Body of pancreas (tissue), 4 donors: ENCODE measurements around the gene RPS19BP1. TPM values are rescaled to one million over a fixed set of nuclear protein-coding genes. Genes with fewer than 3 reads are reported as not detected.

Experiments
- ATAC-seq: fragments of 150-250 bp; one replicate; pipeline ENCODE4 v1.9.1; 2016
- DNase-seq, 4 donors: peaks; one replicate each; pipeline ENCODE4 v3.0.0-alpha.2; 2019
- H3K27ac ChIP-seq, 4 donors: fragments of 200-600 bp; sonication (generic); 1 replicate in 3 of 4; 2 replicates in 1 of 4; pipeline versions ENCODE4 v1.5.1 to v1.6.1; 2016 to 2019; ENCODE audit warnings: mild to moderate bottlenecking in 1 of 4, mixed read lengths in 1 of 4, moderate library complexity in 1 of 4
- H3K27me3 ChIP-seq, 2 donors: fragments of 200-600 bp; sonication (generic); one replicate each; pipeline ENCODE4 v1.6.0; 2016; ENCODE audit warnings: mild to moderate bottlenecking in 1 of 2
- H3K36me3 ChIP-seq, 2 donors: fragments of 200-600 bp; sonication (generic); replicated peaks in 1 of 2; 2 replicates each; pipeline ENCODE4 v1.5.1; 2016; ENCODE audit warnings: low read depth in 2 of 2; ENCODE audit not compliant: insufficient read depth in 1 of 2
- H3K4me1 ChIP-seq: fragments of 200-600 bp; sonication (generic); one replicate; pipeline ENCODE4 v1.6.0; 2016
- H3K4me3 ChIP-seq, 2 donors: fragments of 200-600 bp; sonication (generic); 1 replicate in 1 of 2; 2 replicates in 1 of 2; pipeline ENCODE4 v1.5.1; 2016 to 2019
- H3K9me3 ChIP-seq, 3 donors: fragments of 200-600 bp; sonication (generic); 1 replicate in 2 of 3; 2 replicates in 1 of 3; pipeline ENCODE4 v1.5.1; 2016
- CTCF ChIP-seq, 7 experiments: fragments of 450-650 bp in 4 of 7; fragments of 200-600 bp in 3 of 7; sonication (generic) in 3 of 7; IDR thresholded peaks; one replicate each; pipeline ENCODE4 v1.5.1; 2016 to 2019; ENCODE audit warnings: antibody characterized with exemption in 7 of 7
- POLR2A ChIP-seq, 3 donors: fragments of 450-650 bp; IDR thresholded peaks; one replicate each; pipeline ENCODE4 v1.6.1; 2016; ENCODE audit warnings: antibody characterized with exemption in 3 of 3, mild to moderate bottlenecking in 2 of 3
- WGBS, 2 donors: methylation state at CpG; one replicate each; pipeline ENCODE4 v1.1.5; 2017; 5-methylcytosine and 5-hydroxymethylcytosine counted together
- intact Hi-C: fragments of 100-400 bp; cut with DNase I; formaldehyde crosslinking; loops from one replicate; pipeline ENCODE4 v1.15.1; 2023
- total RNA-seq, 2 donors: library from RNA; depleted of rRNA; stranded (reverse); fragments of >200 nt; gene quantifications; one replicate each; pipeline ENCODE4 v1.1.0, GENCODE V29; 2016

RPS19BP1 gene
- total RNA-seq, 2 donors from 2014 or later: 87.2 to 141 TPM

GRCh38 chr22:39535831-39536449 lies 3.4 kb upstream of the RPS19BP1 start:
- H3K27ac ChIP-seq: no peak overlapping the region
- intact Hi-C loops: loop anchor here (5.0 kb wide), 1 partner anchor 496 kb away; no protein-coding TSS in a partner anchor
- no peak for TF ChIP-seq POLR2A (IDR thresholded peaks at IDR 0.05)
- no peak for TF ChIP-seq CTCF (IDR thresholded peaks at IDR 0.05)
- H3K4me3 ChIP-seq: no peak overlapping the region
- no peak for ATAC-seq
- peaks cover 23% of the 10 kb centered on the region for H3K4me1 ChIP-seq
- no peaks in the 10 kb centered on the region for H3K27me3 ChIP-seq
- DNase-seq: no peak
- no peaks in the 10 kb centered on the region for H3K36me3 ChIP-seq
- no peaks in the 10 kb centered on the region for H3K9me3 ChIP-seq
- 64 to 80% methylated on average over 6 to 15 of the region's 15 CpGs for WGBS, 2 donors

GRCh38 chr22:39535357-39535725 lies 2.8 kb upstream of the RPS19BP1 start:
- no peak for TF ChIP-seq POLR2A (IDR thresholded peaks at IDR 0.05)
- TF ChIP-seq CTCF (IDR thresholded peaks at IDR 0.05): no peak
- no peak for DNase-seq
- H3K27me3 ChIP-seq: no peaks in the 10 kb centered on the region
- H3K4me1 ChIP-seq: peaks cover 29% of the 10 kb centered on the region
- H3K4me3 ChIP-seq: no peak overlapping the region
- H3K9me3 ChIP-seq: no peaks in the 10 kb centered on the region
- H3K27ac ChIP-seq: no peak overlapping the region
- no peaks in the 10 kb centered on the region for H3K36me3 ChIP-seq
- no peak for ATAC-seq
- intact Hi-C loops: loop anchor here (5.0 kb wide), 1 partner anchor 497 kb away; no protein-coding TSS in a partner anchor
- WGBS, 2 donors: 38 to 40% methylated on average over 5 to 11 of the region's 13 CpGs

- intact Hi-C loops: loop anchor here (5.0 kb wide), 1 partner anchor 498 kb away; no protein-coding TSS in a partner anchor
- WGBS, 2 donors: 7 to 25% methylated on average over 9 to 41 of the region's 41 CpGs
- Histone ChIP-seq H3K9me3 (no peaks in the 10 kb centered on the region), H3K4me3 (no peak overlapping the region), H3K36me3 (no peaks in the 10 kb centered on the region), H3K4me1 (peaks cover 34% of the 10 kb centered on the region), H3K27ac (peak overlapping the region; percentile 19 to 65 (median 36)), H3K27me3 (no peaks in the 10 kb centered on the region)
- peak; percentile 86 to 93 (median 88) for DNase-seq
- ATAC-seq: peak; percentile 28
- peak; percentile 84 to 97 (median 94) for TF ChIP-seq CTCF (IDR thresholded peaks at IDR 0.05)
- peak in 2 of 3 donors; percentile 29 to 47 for TF ChIP-seq POLR2A (IDR thresholded peaks at IDR 0.05)
Measured at GRCh38 chr22:39534591-39535356, 2.2 kb upstream of the RPS19BP1 start.

- no peak for ATAC-seq
- Histone ChIP-seq H3K27me3 (no peaks in the 10 kb centered on the region), H3K27ac (peak overlapping the region; percentile 19 to 65 (median 36)), H3K9me3 (no peaks in the 10 kb centered on the region), H3K36me3 (no peaks in the 10 kb centered on the region), H3K4me1 (peaks cover 41% of the 10 kb centered on the region), H3K4me3 (no peak overlapping the region)
- intact Hi-C loops: no loop called here
- WGBS, 2 donors: 66 to 78% methylated on average over 9 to 12 of the region's 12 CpGs
- no peak for DNase-seq
- TF ChIP-seq POLR2A (IDR thresholded peaks at IDR 0.05) (no peak), CTCF (IDR thresholded peaks at IDR 0.05) (no peak)
Measured at GRCh38 chr22:39534092-39534506, 1.6 kb upstream of the RPS19BP1 start.
